ENCODE results near the gene CRK. TPM values are rescaled to one million over a fixed set of nuclear protein-coding genes. Genes with fewer than 3 reads are reported as not detected.
"Not testable (repeated sequence)": the region's sequence is repeated elsewhere in the genome, so short reads cannot be mapped to it uniquely, and the experiment has no call there.

CRK gene
- total RNA-seq, 2 donors from 2014 or later = 36.0 to 49.8 TPM

GRCh38 chr17:1449412-1449967, 6.5 kb downstream of the CRK start:
- H3K4me1 ChIP-seq = peaks cover 0 to 66% of the 10 kb centered on the region in 2 donors
- no peaks in the 10 kb centered on the region for H3K9me3 ChIP-seq
- no peak overlapping the region for H3K27ac ChIP-seq
- H3K4me3 ChIP-seq = no peak overlapping the region
- no peak for DNase-seq (ENCODE audit: low spot score)
- TF ChIP-seq CTCF (IDR thresholded peaks at IDR 0.05) = no peak
- no peaks in the 10 kb centered on the region for H3K27me3 ChIP-seq
- no peaks in the 10 kb centered on the region for H3K36me3 ChIP-seq

- H3K9me3 ChIP-seq = no peaks in the 10 kb centered on the region
- H3K4me3 ChIP-seq = no peak overlapping the region
- H3K27ac ChIP-seq = peak overlapping the region in 1 of 2 donors; percentile 58
- H3K4me1 ChIP-seq = peaks cover 0 to 41% of the 10 kb centered on the region in 2 donors
- DNase-seq (ENCODE audit: low spot score) = no peak
- H3K27me3 ChIP-seq = no peaks in the 10 kb centered on the region
- H3K36me3 ChIP-seq = no peaks in the 10 kb centered on the region
- no peak for TF ChIP-seq CTCF (IDR thresholded peaks at IDR 0.05)
Measured at GRCh38 chr17:1447052-1447451, 9.0 kb downstream of the CRK start.

GRCh38 chr17:1446201-1446600, 9.8 kb downstream of the CRK start:
- Histone ChIP-seq H3K27ac (no peak overlapping the region), H3K36me3 (no peaks in the 10 kb centered on the region), H3K4me3 (no peak overlapping the region), H3K4me1 (peaks cover 0 to 41% of the 10 kb centered on the region in 2 donors), H3K9me3 (no peaks in the 10 kb centered on the region), H3K27me3 (no peaks in the 10 kb centered on the region)
- no peak for TF ChIP-seq CTCF (IDR thresholded peaks at IDR 0.05)
- DNase-seq (ENCODE audit: low spot score) = no peak

GRCh38 chr17:1445695-1446094, 10.3 kb downstream of the CRK start:
- H3K4me1 ChIP-seq = peaks cover 0 to 39% of the 10 kb centered on the region in 2 donors
- H3K27me3 ChIP-seq; H3K36me3 ChIP-seq; H3K27ac ChIP-seq; H3K9me3 ChIP-seq; DNase-seq (ENCODE audit: low spot score); H3K4me3 ChIP-seq: not testable (repeated sequence)

- H3K9me3 ChIP-seq; H3K4me3 ChIP-seq; H3K27me3 ChIP-seq; DNase-seq (ENCODE audit: low spot score); H3K27ac ChIP-seq; H3K36me3 ChIP-seq: not testable (repeated sequence)
- H3K4me1 ChIP-seq = peaks cover 0 to 29% of the 10 kb centered on the region in 2 donors
Measured at GRCh38 chr17:1442721-1443120, 13.3 kb downstream of the CRK start.

GRCh38 chr17:1442187-1442586, 13.8 kb downstream of the CRK start:
- no peak for DNase-seq (ENCODE audit: low spot score)
- Histone ChIP-seq H3K4me3 (no peak overlapping the region), H3K4me1 (peaks cover 0 to 24% of the 10 kb centered on the region in 2 donors), H3K9me3 (no peaks in the 10 kb centered on the region), H3K27me3 (no peaks in the 10 kb centered on the region), H3K27ac (no peak overlapping the region), H3K36me3 (no peaks in the 10 kb centered on the region)
- no peak for TF ChIP-seq CTCF (IDR thresholded peaks at IDR 0.05)

GRCh38 chr17:1440921-1441320, 15.1 kb downstream of the CRK start:
- peaks cover 0 to 14% of the 10 kb centered on the region in 2 donors for H3K4me1 ChIP-seq
- DNase-seq (ENCODE audit: low spot score) = no peak
- H3K36me3 ChIP-seq = peaks cover 10% of the 10 kb centered on the region
- H3K27ac ChIP-seq = no peak overlapping the region
- no peaks in the 10 kb centered on the region for H3K9me3 ChIP-seq
- H3K27me3 ChIP-seq = no peaks in the 10 kb centered on the region
- no peak for TF ChIP-seq CTCF (IDR thresholded peaks at IDR 0.05)
- H3K4me3 ChIP-seq = no peak overlapping the region
